GM21423 (cell line): ENCODE results near the gene DCLK1.
"Not testable (repeated sequence)": the region's sequence is repeated elsewhere in the genome, so short reads cannot be mapped to it uniquely, and the experiment has no call there.

ENCODE experiments used
- ATAC-seq: cut with Tn5 transposase; IDR thresholded peaks from one replicate; pipeline ENCODE4 v1.9.1; 2021; ENCODE audit warnings: mild to moderate bottlenecking, moderate library complexity; ENCODE audit not compliant: unreplicated experiment

Gene DCLK1

DNA sequence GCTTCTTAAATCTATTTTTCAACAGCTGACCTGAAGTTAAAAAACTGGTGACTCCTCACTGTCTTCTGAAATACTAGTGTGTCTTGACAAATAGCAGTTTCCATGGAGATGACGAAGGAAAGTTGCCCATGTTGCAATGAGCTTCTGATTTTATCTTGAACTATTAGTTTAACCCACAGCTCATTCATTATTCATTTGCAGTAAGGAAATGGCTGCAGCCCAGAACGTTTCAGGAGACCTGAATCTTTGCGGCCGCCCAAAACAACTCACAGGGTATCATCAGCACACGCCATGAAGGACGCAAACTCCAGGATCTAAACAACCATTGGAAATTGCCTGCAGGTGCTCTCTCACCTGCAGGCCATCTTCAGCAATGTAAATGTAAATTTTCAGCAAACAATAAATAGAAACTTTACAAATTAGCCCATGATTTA lies 142.5 kb downstream of the DCLK1 start:
- ATAC-seq, result no peak

GRCh38 chr13:35987572-35988513 lies 143.3 kb downstream of the DCLK1 start:
- no peak for ATAC-seq

- ATAC-seq, result no peak
These were observed 146.3 kb downstream of the DCLK1 start for GRCh38 chr13:35984776-35985453.

GRCh38 chr13:35984287-35984686 lies 146.9 kb downstream of the DCLK1 start:
- ATAC-seq, result no peak

DNA sequence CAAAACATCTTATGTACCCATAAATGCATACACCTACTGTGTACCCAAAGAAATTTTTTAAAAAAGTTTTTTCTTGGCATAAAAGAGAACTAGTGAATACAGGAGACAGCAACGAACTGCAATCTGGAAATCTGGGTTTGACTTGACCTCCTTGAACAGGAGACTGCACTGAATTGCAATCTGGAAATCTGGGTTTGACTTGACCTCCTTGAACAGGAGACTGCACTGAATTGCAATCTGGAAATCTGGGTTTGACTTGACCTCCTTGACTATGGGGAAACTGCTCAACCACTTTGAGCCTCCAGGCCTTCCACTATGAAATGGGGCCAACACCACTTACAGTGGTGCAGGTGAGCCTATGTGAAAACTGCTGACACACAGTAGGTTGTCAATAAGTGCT lies 147.5 kb downstream of the DCLK1 start:
- ATAC-seq, result not testable (repeated sequence)

DNA sequence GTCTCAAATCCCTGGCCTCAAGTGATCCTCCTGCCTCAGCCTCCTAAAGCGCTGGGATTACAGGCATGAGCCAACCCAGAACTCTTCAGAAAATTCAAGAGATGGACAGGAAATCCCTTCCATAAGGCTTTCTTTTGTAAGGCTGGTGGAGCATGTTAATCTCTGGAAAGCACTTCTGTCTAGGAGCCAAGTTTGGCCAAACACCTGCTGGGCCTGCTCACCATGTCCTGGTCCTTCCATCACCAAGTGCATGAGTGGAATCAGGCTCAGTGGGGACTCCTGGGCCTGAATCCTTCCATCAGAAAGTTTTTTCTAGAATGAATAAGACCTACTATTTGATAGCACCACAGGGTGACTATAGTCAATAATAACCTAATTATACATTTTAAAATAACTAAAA lies 148.0 kb downstream of the DCLK1 start:
- ATAC-seq, result no peak

DNA sequence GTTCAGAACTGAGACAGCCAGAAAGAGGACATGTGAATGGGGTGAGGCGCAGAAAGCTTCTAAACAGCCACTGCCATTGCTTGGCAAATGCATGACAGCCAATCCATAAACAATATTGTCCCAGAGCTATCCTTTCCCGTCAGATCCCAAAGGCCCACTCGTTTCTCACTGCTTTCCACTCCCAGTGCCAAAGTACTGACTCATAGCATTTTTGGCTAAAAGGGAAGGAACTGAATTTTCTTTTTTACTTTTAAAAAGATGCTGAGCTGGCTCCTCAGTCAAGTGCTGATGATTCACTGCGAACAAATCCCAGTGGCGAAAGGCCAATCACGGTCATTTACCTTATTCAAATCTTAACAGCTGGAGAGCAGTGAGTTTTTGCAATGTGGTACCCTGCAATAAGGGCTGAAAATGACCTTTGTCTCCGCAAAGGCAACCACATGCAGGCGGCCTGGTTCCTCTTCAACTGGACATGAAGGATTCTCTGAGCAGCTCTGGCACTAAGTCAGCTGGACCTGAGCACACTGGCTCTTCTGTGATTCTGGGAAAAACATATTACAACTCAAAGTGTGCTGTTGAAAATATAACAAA lies 151.7 kb downstream of the DCLK1 start:
- ATAC-seq, result no peak

- ATAC-seq, result no peak
These were observed 152.4 kb downstream of the DCLK1 start for GRCh38 chr13:35978607-35979316.

GRCh38 chr13:35977060-35977459 lies 154.1 kb downstream of the DCLK1 start:
- ATAC-seq, result no peak

DNA sequence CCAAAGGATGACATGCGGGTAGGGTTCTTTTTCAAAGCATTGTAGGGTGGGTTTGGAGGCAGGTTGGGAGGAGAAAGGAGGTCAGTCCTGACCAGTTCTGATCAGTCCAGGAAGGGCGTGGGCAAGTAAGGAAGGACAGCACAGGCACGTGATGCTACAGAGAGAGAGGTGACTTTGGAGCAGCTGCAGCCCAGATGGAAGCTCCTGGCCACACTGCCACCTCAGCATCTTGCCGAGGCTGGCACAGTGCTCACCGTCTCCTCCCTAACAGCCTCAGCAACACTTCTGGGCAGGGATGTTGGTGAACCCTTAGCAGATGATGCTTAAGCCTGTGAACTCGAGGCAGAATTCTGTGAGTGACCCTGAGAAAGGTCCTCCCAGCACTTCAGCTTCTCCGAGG lies 155.1 kb downstream of the DCLK1 start:
- no peak for ATAC-seq

DNA sequence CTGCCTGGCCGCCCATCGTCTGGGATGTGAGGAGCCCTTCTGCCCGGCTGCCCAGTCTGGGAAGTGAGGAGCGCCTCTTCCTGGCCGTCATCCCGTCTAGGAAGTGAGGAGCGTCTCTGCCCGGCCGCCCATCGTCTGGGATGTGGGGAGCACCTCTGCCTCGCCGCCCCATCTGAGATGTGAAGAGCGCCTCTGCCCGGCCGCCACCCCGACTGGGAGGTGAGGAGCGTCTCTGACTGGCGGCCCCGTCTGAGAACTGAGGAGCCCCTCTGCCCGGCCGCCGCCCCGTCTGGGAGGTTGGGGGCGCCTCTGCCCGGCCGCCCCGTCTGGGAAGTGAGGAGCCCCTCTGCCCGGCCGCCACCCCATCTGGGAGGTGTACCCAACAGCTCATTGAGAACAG lies 164.2 kb downstream of the DCLK1 start:
- ATAC-seq, result not testable (repeated sequence)

GRCh38 chr13:35966024-35966423 lies 165.2 kb downstream of the DCLK1 start:
- ATAC-seq, result no peak

DNA sequence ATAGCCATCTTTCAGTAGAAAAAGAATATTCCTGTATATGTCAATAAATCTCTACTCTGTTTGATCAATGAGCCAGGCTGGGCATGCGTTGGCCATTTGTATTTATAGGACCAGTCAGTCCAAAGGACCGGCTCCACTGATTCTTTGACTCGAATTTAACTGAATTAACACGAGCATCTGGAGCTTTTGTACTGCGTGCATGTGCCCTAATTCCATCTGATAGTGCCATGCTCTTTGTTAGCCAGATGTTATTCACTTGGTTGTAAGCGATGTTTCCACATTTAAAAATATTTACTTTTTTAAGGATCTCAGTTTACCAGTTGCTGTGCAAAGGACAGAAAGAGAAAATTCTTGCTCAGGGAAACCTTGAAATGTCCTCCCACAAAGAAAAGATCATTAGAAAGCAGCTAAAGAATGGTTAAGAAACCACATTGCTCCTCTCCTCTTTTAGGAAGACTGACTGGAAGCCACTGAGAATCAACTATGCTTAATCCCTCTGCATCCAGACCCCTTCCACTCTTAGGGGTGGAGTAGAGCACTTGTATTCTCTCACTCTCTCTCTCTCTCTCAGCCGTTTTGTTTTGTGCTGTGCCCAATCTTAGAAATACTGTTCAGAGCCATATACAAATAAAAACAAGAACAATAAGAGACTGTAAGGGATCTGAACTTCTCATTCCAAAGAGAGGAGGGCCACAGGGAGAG lies 165.8 kb downstream of the DCLK1 start:
- no peak for ATAC-seq

GRCh38 chr13:35964863-35965180 lies 166.4 kb downstream of the DCLK1 start:
- no peak for ATAC-seq

DNA sequence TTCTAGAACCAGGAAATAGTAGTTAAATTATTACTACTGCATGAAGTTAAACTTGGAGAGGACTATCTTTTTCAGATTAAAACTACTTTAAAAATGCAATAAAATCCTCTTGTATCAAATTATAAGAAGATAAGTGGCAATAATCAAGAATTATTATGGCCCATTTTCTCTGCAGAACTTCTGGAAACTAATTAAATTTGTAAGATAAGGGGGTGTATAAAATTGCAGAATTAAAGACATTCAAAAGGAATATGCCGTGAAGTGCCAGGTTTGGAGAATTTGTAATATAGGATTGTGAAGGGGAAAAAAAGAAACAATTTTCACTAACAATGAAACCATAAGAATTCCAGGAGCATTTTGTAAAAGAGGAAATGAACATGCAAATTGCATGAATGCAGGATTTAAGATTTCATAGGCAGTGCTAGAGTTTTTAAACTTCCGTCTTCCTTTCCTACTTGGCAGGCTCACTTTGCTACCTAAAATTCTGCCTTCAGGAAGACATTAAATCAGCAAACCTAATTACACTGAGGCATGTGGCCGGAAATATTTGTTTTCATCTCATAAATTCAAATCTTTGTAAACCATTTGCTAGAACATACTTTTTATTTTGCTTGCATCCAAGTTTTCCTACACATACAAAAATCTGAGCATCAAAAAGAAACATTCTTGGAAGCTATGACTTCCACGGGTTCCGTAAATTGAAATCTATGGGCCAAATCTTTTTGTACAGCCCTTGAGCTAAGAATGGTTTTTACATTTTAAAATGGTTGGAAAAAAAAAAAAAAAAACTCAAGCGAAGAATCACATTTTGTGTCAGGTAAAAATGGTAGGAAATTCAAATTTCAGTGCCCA lies 166.9 kb downstream of the DCLK1 start:
- ATAC-seq, result no peak

- ATAC-seq, result no peak
These were observed 169.5 kb downstream of the DCLK1 start for GRCh38 chr13:35961461-35962220.

DNA sequence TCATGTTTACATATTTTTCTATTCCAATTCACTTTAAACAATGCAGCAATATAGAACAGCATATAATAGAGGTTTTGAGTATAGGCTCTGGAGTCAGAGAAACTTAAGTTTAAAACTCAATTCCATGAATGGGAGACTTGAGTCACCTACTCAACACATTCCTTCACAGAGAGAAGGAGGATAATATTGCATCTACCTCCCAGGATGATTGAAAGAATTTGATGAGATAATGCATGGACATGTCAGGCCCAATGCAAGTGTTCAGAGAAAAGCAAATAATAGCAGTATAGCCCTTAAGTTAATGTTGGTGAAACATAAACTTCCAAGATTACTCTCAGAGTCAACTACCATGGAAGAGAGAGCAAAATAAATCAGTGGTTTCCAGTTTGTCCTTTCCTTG lies 170.2 kb downstream of the DCLK1 start:
- ATAC-seq, result no peak

DNA sequence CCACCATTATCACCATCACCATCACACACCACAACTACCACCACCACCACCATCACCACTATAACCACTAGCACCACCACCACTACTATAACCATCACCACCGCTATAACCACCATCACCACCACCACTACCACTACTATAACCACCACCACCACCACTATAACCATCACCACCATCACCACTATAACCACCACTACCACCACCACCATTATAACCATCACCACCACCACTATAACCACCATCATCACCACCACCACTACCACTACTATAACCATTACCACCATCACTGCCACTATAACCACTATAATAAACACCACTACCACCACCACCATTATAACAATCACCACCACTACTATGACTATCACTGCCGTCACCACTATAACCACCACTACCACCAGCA lies 173.2 kb downstream of the DCLK1 start:
- no peak for ATAC-seq

GRCh38 chr13:35957241-35957731 lies 173.9 kb downstream of the DCLK1 start:
- ATAC-seq, result no peak
